ENCODE results near the gene JMJD7. TPM values are rescaled to one million over a fixed set of nuclear protein-coding genes. Genes with fewer than 3 reads are reported as not detected.

The JMJD7 gene
- total RNA-seq, 1 experiment from 2014 or later: 10.9 TPM

- intact Hi-C loops (cut with micrococcal nuclease; ENCODE audit: unreplicated experiment): no loop called here
- H3K4me1 ChIP-seq: no peaks in the 10 kb centered on the region
- BruUV-seq (replicated peaks): no TSS peak
- H3K9me3 ChIP-seq: no peaks in the 10 kb centered on the region
- H3K27ac Mint-ChIP-seq (ENCODE audit: unreplicated experiment): no peak overlapping the region
- H3K27me3 Mint-ChIP-seq (ENCODE audit: insufficient read depth, unreplicated experiment): no peaks in the 10 kb centered on the region
- H3K36me3 ChIP-seq (ENCODE audit: control insufficient read depth, insufficient read depth, low read length): no peaks in the 10 kb centered on the region
- H3K4me3 ChIP-seq (ENCODE audit: low read depth, low read length): no peak overlapping the region
- ChIA-PET CTCF (no interaction called here), POLR2A (no interaction called here)
- no peak for DNase-seq
- H3K4me3 Mint-ChIP-seq (ENCODE audit: unreplicated experiment): no peak overlapping the region
- H3K36me3 Mint-ChIP-seq (ENCODE audit: insufficient read depth, unreplicated experiment): no peaks in the 10 kb centered on the region
- H3K9me3 Mint-ChIP-seq (ENCODE audit: unreplicated experiment): no peaks in the 10 kb centered on the region
- TF ChIP-seq CTCF (IDR thresholded peaks at IDR 0.05; ENCODE audit: insufficient read depth in 1 of 2, low read depth in 1 of 2, low read length in 1 of 2, severe bottlenecking in 1 of 2, unreplicated experiment in 1 of 2): no peak
- H3K27me3 ChIP-seq (replicated peaks; ENCODE audit: control insufficient read depth, insufficient read depth, low read length): no peaks in the 10 kb centered on the region
- no peaks in the 10 kb centered on the region for H3K4me1 Mint-ChIP-seq (ENCODE audit: low read depth, unreplicated experiment)
Observed at GRCh38 chr15:41882689-41883483, 55.0 kb downstream of the JMJD7 start.

DNA sequence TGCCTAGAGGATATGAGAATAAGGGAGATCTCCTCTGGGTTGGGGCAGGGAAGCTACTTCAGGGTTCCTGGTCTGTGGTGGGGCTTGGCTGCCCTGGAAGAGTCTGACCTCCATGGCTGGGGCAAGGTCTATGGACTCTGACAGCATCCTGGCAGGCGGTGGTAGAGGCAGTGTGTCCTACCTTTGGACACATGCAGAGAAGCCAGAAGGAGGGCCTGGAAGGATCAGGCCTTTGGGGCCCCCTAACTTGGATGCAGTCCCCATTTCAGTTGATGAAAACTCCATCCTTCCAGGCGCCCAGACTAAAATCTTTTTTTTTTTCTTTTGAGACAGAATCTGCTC, 55.6 kb downstream of the JMJD7 start:
- H3K27me3 ChIP-seq (replicated peaks; ENCODE audit: control insufficient read depth, insufficient read depth, low read length): no peaks in the 10 kb centered on the region
- H3K27me3 Mint-ChIP-seq (ENCODE audit: insufficient read depth, unreplicated experiment): no peaks in the 10 kb centered on the region
- H3K9me3 ChIP-seq: no peaks in the 10 kb centered on the region
- BruUV-seq (replicated peaks): no TSS peak
- no peak overlapping the region for H3K4me3 Mint-ChIP-seq (ENCODE audit: unreplicated experiment)
- ChIA-PET POLR2A (no interaction called here), CTCF (no interaction called here)
- no peak for TF ChIP-seq CTCF (IDR thresholded peaks at IDR 0.05; ENCODE audit: insufficient read depth in 1 of 2, low read depth in 1 of 2, low read length in 1 of 2, severe bottlenecking in 1 of 2, unreplicated experiment in 1 of 2)
- H3K9me3 Mint-ChIP-seq (ENCODE audit: unreplicated experiment): no peaks in the 10 kb centered on the region
- no peaks in the 10 kb centered on the region for H3K4me1 Mint-ChIP-seq (ENCODE audit: low read depth, unreplicated experiment)
- no peaks in the 10 kb centered on the region for H3K4me1 ChIP-seq
- H3K4me3 ChIP-seq (ENCODE audit: low read depth, low read length): no peak overlapping the region
- H3K36me3 ChIP-seq (ENCODE audit: control insufficient read depth, insufficient read depth, low read length): no peaks in the 10 kb centered on the region
- no peak overlapping the region for H3K27ac Mint-ChIP-seq (ENCODE audit: unreplicated experiment)
- intact Hi-C loops (cut with micrococcal nuclease; ENCODE audit: unreplicated experiment): no loop called here
- no peaks in the 10 kb centered on the region for H3K36me3 Mint-ChIP-seq (ENCODE audit: insufficient read depth, unreplicated experiment)
- DNase-seq: no peak

- BruUV-seq (replicated peaks): no TSS peak
- H3K36me3 ChIP-seq (ENCODE audit: control insufficient read depth, insufficient read depth, low read length): no peaks in the 10 kb centered on the region
- no peaks in the 10 kb centered on the region for H3K36me3 Mint-ChIP-seq (ENCODE audit: insufficient read depth, unreplicated experiment)
Observed at GRCh38 chr15:41884458-41884857, 56.6 kb downstream of the JMJD7 start.

More at GRCh38 chr15:41884458-41884857, 56.6 kb downstream of the JMJD7 start:
- intact Hi-C loops (cut with micrococcal nuclease; ENCODE audit: unreplicated experiment): no loop called here
- H3K4me1 ChIP-seq: no peaks in the 10 kb centered on the region
- TF ChIP-seq CTCF (IDR thresholded peaks at IDR 0.05; ENCODE audit: insufficient read depth in 1 of 2, low read depth in 1 of 2, low read length in 1 of 2, severe bottlenecking in 1 of 2, unreplicated experiment in 1 of 2): no peak
- H3K4me3 ChIP-seq (ENCODE audit: low read depth, low read length): no peak overlapping the region
- no peak for DNase-seq
- no peaks in the 10 kb centered on the region for H3K9me3 ChIP-seq
- no peaks in the 10 kb centered on the region for H3K4me1 Mint-ChIP-seq (ENCODE audit: low read depth, unreplicated experiment)
- no peak overlapping the region for H3K27ac Mint-ChIP-seq (ENCODE audit: unreplicated experiment)
- CTCF ChIA-PET: no interaction called here
- no peaks in the 10 kb centered on the region for H3K9me3 Mint-ChIP-seq (ENCODE audit: unreplicated experiment)
- no peak overlapping the region for H3K4me3 Mint-ChIP-seq (ENCODE audit: unreplicated experiment)
- POLR2A ChIA-PET: no interaction called here
- H3K27me3 ChIP-seq (replicated peaks; ENCODE audit: control insufficient read depth, insufficient read depth, low read length): no peaks in the 10 kb centered on the region
- H3K27me3 Mint-ChIP-seq (ENCODE audit: insufficient read depth, unreplicated experiment): no peaks in the 10 kb centered on the region
